Neural cell (in vitro differentiated cells): ENCODE results near the gene ACOX1. TPM values are rescaled to one million over a fixed set of nuclear protein-coding genes. Genes with fewer than 3 reads are reported as not detected.

ENCODE experiments used
- H2AFZ ChIP-seq: fragments of 200-600, 300-800 bp; sonication (generic), shearing (Covaris generic); 2 replicates; pipeline ENCODE4 v1.6.0; 2014; ENCODE audit warnings: low read depth, mild to moderate bottlenecking, antibody characterized with exemption, low read length, moderate library complexity
- H3F3A ChIP-seq: fragments of 200-600 bp; shearing (Covaris generic); 2 replicates; pipeline ENCODE4 v1.6.1; 2016; ENCODE audit warnings: mild to moderate bottlenecking, moderate library complexity, mixed read lengths, antibody characterized with exemption, low read length; ENCODE audit not compliant: insufficient read depth, poor library complexity, severe bottlenecking
- H3K27ac ChIP-seq: fragments of 200-600, 300-800 bp; sonication (generic), shearing (Covaris generic); 2 replicates; pipeline ENCODE4 v1.5.1; 2014; ENCODE audit warnings: mild to moderate bottlenecking, low read length, moderate library complexity
- H3K27me3 ChIP-seq: fragments of 300-800, 200-600 bp; sonication (generic), shearing (Covaris generic); 2 replicates; pipeline ENCODE4 v1.6.0; 2014; ENCODE audit warnings: mild to moderate bottlenecking, low read depth, low read length, moderate library complexity; ENCODE audit not compliant: insufficient read depth
- H3K36me3 ChIP-seq: fragments of 300-800, 200-600 bp; sonication (generic), shearing (Covaris generic); 2 replicates; pipeline ENCODE4 v1.5.1; 2014; ENCODE audit warnings: mild to moderate bottlenecking, antibody characterized with exemption, low read length, moderate library complexity; ENCODE audit not compliant: insufficient read depth
- H3K4me2 ChIP-seq: fragments of 300-800, 200-600 bp; sonication (generic), shearing (Covaris generic); 2 replicates; pipeline ENCODE4 v1.6.0; 2014; ENCODE audit warnings: mild to moderate bottlenecking, low read length
- H3K4me3 ChIP-seq: fragments of 300-800, 200-600 bp; sonication (generic), shearing (Covaris generic); 2 replicates; pipeline ENCODE4 v1.5.1; 2014; ENCODE audit warnings: mild to moderate bottlenecking, low read length, moderate library complexity
- H3K79me2 ChIP-seq: fragments of 200-600 bp; shearing (Covaris generic); replicated peaks from 2 replicates; pipeline ENCODE4 v1.6.0; 2014; ENCODE audit warnings: mild to moderate bottlenecking, low read length, moderate library complexity; ENCODE audit not compliant: insufficient read depth
- H3K9ac ChIP-seq: fragments of 300-800, 200-600 bp; sonication (generic), shearing (Covaris generic); 2 replicates; pipeline ENCODE4 v1.6.1; 2016; ENCODE audit warnings: mild to moderate bottlenecking, low read length, mixed read lengths
- H3K9me2 ChIP-seq: fragments of 200-600 bp; shearing (Covaris generic); 2 replicates; pipeline ENCODE4 v1.6.1; 2016; ENCODE audit warnings: mild to moderate bottlenecking, low read length, mixed read lengths; ENCODE audit not compliant: insufficient read depth
- H3K9me3 ChIP-seq: fragments of 200-600, 300-800 bp; sonication (generic), shearing (Covaris generic); 2 replicates; pipeline ENCODE4 v1.6.1; 2016; ENCODE audit warnings: mild to moderate bottlenecking, mixed run types, low read length, moderate library complexity, mixed read lengths
- H4K20me1 ChIP-seq: fragments of 200-600 bp; shearing (Covaris generic); 2 replicates; pipeline ENCODE4 v1.6.1; 2016; ENCODE audit warnings: mild to moderate bottlenecking, mixed run types; ENCODE audit not compliant: insufficient read depth
- CTCF ChIP-seq: fragments of 450-650 bp; IDR thresholded peaks from 2 replicates; pipeline ENCODE4 v1.5.1; 2014; ENCODE audit warnings: antibody characterized with exemption, mild to moderate bottlenecking, moderate library complexity; ENCODE audit not compliant: poor library complexity, severe bottlenecking
- EP300 ChIP-seq: fragments of 450-650 bp; conservative IDR thresholded peaks from 2 replicates; pipeline ENCODE4 v1.6.1; 2014; ENCODE audit warnings: antibody characterized with exemption, mild to moderate bottlenecking, moderate library complexity; ENCODE audit not compliant: poor library complexity, severe bottlenecking
- EZH2 ChIP-seq: fragments of 200-600, 300-800 bp; shearing (Covaris generic), sonication (generic); IDR thresholded peaks from 2 replicates; pipeline ENCODE4 v1.6.1; 2014; ENCODE audit warnings: antibody characterized with exemption, low read length, borderline replicate concordance, mild to moderate bottlenecking; ENCODE audit not compliant: insufficient read depth, poor library complexity, severe bottlenecking
- MXI1 ChIP-seq: fragments of 450-650 bp; conservative IDR thresholded peaks from 2 replicates; pipeline ENCODE4 v1.6.1; 2014; ENCODE audit warnings: antibody characterized with exemption, mild to moderate bottlenecking; ENCODE audit not compliant: poor library complexity, severe bottlenecking
- POLR2AphosphoS5 ChIP-seq: IDR thresholded peaks from 2 replicates; pipeline ENCODE4 v1.6.1; 2012
- RAD21 ChIP-seq: fragments of 450-650 bp; conservative IDR thresholded peaks from 2 replicates; pipeline ENCODE4 v1.6.1; 2014; ENCODE audit warnings: antibody characterized with exemption, mild to moderate bottlenecking, moderate library complexity
- REST ChIP-seq: IDR thresholded peaks from 2 replicates; pipeline ENCODE4 v1.6.1; 2012; ENCODE audit warnings: borderline replicate concordance
- SMC3 ChIP-seq: fragments of 450-650 bp; conservative IDR thresholded peaks from 2 replicates; pipeline ENCODE4 v1.6.1; 2014; ENCODE audit warnings: antibody characterized with exemption, mild to moderate bottlenecking, moderate library complexity; ENCODE audit not compliant: poor library complexity
- TAF1 ChIP-seq: IDR thresholded peaks from 2 replicates; pipeline ENCODE4 v1.6.1; 2012; ENCODE audit warnings: low read depth
- polyA plus RNA-seq: library from polyadenylated mRNA; depleted of rRNA; stranded (reverse); fragments of >200 nt; gene quantifications from 2 replicates; pipeline ENCODE4 v1.2.3, GENCODE V29; 2014

ACOX1 gene
- polyA plus RNA-seq, 1 donor from 2014 or later: 31.2 TPM

- H3K4me2 ChIP-seq: no peak overlapping the region
- no peaks in the 10 kb centered on the region for H3K27me3 ChIP-seq
- H3K27ac ChIP-seq: no peak overlapping the region
- TF ChIP-seq POLR2AphosphoS5 (no peak), EP300 (no peak), MXI1 (no peak), REST (no peak), EZH2 (no peak), CTCF (no peak), SMC3 (no peak), TAF1 (no peak), RAD21 (no peak)
- H3K9me3 ChIP-seq: no peaks in the 10 kb centered on the region
- no peak overlapping the region for H3K9ac ChIP-seq
- H3K9me2 ChIP-seq: no peaks in the 10 kb centered on the region
- H4K20me1 ChIP-seq: no peaks in the 10 kb centered on the region
- no peaks in the 10 kb centered on the region for H3K79me2 ChIP-seq
- no peaks in the 10 kb centered on the region for H3K36me3 ChIP-seq
- no peak overlapping the region for H2AFZ ChIP-seq
- no peak overlapping the region for H3K4me3 ChIP-seq
- no peaks in the 10 kb centered on the region for H3F3A ChIP-seq
Measured at GRCh38 chr17:75987041-75987440, 8.1 kb upstream of the ACOX1 start.

GRCh38 chr17:75985986-75986385, 7.0 kb upstream of the ACOX1 start:
- Histone ChIP-seq H3K9me3 (no peaks in the 10 kb centered on the region), H3K9me2 (no peaks in the 10 kb centered on the region), H3K79me2 (no peaks in the 10 kb centered on the region), H3K27me3 (no peaks in the 10 kb centered on the region), H3K4me3 (no peak overlapping the region), H4K20me1 (no peaks in the 10 kb centered on the region), H3K36me3 (no peaks in the 10 kb centered on the region), H3K27ac (no peak overlapping the region), H2AFZ (no peak overlapping the region), H3K9ac (no peak overlapping the region), H3K4me2 (no peak overlapping the region), H3F3A (no peaks in the 10 kb centered on the region)
- TF ChIP-seq REST (no peak), CTCF (no peak), MXI1 (no peak), SMC3 (no peak), EP300 (no peak), TAF1 (no peak), EZH2 (no peak), POLR2AphosphoS5 (no peak), RAD21 (no peak)
